ENCODE data around the gene FXYD3.
"Not testable (repeated sequence)": the region's sequence is repeated elsewhere in the genome, so short reads cannot be mapped to it uniquely, and the experiment has no call there.

GRCh38 chr19:35101949-35102348, 13.7 kb upstream of the FXYD3 start:
- TF ChIP-seq CTCF (IDR thresholded peaks at IDR 0.05 in 2 of 3, conservative IDR thresholded peaks at IDR 0.05 in 1 of 3; ENCODE audit: borderline replicate concordance in 1 of 3, insufficient read depth in 1 of 3, low read depth in 2 of 3, low read length in 2 of 3); POLR2AphosphoS5 (IDR thresholded peaks at IDR 0.05; ENCODE audit: low read depth, low read length): not testable (repeated sequence)

Data from HCT116 (cell line).